ENCODE data around the gene NRDE2.

DNA sequence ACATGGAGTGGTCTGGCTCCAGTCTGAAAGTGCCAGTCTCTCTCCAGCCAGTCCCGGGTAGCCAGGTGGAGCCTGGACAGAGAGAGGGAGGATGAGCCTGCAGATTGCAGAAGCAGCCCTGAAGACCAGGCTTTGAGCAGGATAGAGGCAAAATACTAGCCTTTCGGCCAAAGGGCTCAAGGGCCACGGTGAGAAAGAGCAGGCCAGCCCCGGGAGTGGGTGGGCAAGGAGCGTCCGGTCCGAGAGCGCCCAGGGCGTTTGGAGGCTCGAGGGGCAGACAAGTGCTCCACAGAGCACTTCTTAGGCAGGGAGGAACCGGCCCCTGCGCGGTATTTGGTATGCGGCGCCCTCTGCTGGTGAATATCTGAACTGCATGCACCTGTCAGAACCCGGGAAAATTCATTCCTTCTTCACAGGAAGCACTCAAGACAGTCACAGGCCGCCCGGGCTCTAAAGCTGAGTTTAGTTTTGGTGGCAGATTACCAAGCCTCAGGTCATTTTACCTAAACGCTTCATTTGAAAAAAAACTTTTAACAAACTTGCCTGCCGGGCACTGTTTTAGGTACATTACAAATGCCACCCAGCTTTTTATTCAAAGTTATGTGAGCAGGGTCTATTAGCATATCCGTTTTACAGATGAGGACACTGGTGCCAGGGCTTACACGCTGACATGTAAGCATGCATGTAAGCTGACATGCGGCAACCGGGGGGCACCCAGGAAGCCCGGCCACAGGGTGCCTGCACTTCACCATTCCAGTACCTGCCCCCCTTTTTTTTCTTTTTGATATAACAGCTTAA, 96.4 kb downstream of the NRDE2 start:
- TF ChIP-seq, protein P1, sequence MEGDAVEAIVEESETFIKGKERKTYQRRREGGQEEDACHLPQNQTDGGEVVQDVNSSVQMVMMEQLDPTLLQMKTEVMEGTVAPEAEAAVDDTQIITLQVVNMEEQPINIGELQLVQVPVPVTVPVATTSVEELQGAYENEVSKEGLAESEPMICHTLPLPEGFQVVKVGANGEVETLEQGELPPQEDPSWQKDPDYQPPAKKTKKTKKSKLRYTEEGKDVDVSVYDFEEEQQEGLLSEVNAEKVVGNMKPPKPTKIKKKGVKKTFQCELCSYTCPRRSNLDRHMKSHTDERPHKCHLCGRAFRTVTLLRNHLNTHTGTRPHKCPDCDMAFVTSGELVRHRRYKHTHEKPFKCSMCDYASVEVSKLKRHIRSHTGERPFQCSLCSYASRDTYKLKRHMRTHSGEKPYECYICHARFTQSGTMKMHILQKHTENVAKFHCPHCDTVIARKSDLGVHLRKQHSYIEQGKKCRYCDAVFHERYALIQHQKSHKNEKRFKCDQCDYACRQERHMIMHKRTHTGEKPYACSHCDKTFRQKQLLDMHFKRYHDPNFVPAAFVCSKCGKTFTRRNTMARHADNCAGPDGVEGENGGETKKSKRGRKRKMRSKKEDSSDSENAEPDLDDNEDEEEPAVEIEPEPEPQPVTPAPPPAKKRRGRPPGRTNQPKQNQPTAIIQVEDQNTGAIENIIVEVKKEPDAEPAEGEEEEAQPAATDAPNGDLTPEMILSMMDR (IDR thresholded peaks at IDR 0.05): peak; percentile 76 to 96 (median 84)
- TF ChIP-seq POLR2A (IDR thresholded peaks at IDR 0.05): no peak
